ENCODE measurements around the gene DCD. TPM values are rescaled to one million over a fixed set of nuclear protein-coding genes. Genes with fewer than 3 reads are reported as not detected.

DCD gene
- total RNA-seq, 1 donor from 2014 or later = not detected

GRCh38 chr12:54601841-54602240 lies 46.3 kb downstream of the DCD start:
- no peak for DNase-seq (ENCODE audit: low read depth)
- Histone ChIP-seq H3K4me3 (ENCODE audit: low read depth, low read length) (no peak overlapping the region), H3K36me3 (ENCODE audit: control insufficient read depth, insufficient read depth, low read length) (no peaks in the 10 kb centered on the region), H3K27me3 (ENCODE audit: control insufficient read depth, insufficient read depth, low read length) (no peaks in the 10 kb centered on the region)
- no peak for TF ChIP-seq CTCF (IDR thresholded peaks at IDR 0.05; ENCODE audit: insufficient read depth, low read length, poor library complexity, severe bottlenecking)

- no peaks in the 10 kb centered on the region for H3K27me3 ChIP-seq (ENCODE audit: control insufficient read depth, insufficient read depth, low read length)
- DNase-seq (ENCODE audit: low read depth) = no peak
- TF ChIP-seq CTCF (IDR thresholded peaks at IDR 0.05; ENCODE audit: insufficient read depth, low read length, poor library complexity, severe bottlenecking) = no peak
- H3K4me3 ChIP-seq (ENCODE audit: low read depth, low read length) = no peak overlapping the region
- no peaks in the 10 kb centered on the region for H3K36me3 ChIP-seq (ENCODE audit: control insufficient read depth, insufficient read depth, low read length)
Observed at GRCh38 chr12:54598970-54599369, 49.2 kb downstream of the DCD start.

- no peak for DNase-seq (ENCODE audit: low read depth)
- no peaks in the 10 kb centered on the region for H3K27me3 ChIP-seq (ENCODE audit: control insufficient read depth, insufficient read depth, low read length)
- no peaks in the 10 kb centered on the region for H3K36me3 ChIP-seq (ENCODE audit: control insufficient read depth, insufficient read depth, low read length)
- peak; percentile 88 for TF ChIP-seq CTCF (IDR thresholded peaks at IDR 0.05; ENCODE audit: insufficient read depth, low read length, poor library complexity, severe bottlenecking)
- H3K4me3 ChIP-seq (ENCODE audit: low read depth, low read length) = no peak overlapping the region
Observed at GRCh38 chr12:54596526-54596946, 51.6 kb downstream of the DCD start.

GRCh38 chr12:54595471-54595870 lies 52.7 kb downstream of the DCD start:
- no peak overlapping the region for H3K4me3 ChIP-seq (ENCODE audit: low read depth, low read length)
- DNase-seq (ENCODE audit: low read depth) = no peak
- no peaks in the 10 kb centered on the region for H3K27me3 ChIP-seq (ENCODE audit: control insufficient read depth, insufficient read depth, low read length)
- H3K36me3 ChIP-seq (ENCODE audit: control insufficient read depth, insufficient read depth, low read length) = no peaks in the 10 kb centered on the region
- TF ChIP-seq CTCF (IDR thresholded peaks at IDR 0.05; ENCODE audit: insufficient read depth, low read length, poor library complexity, severe bottlenecking) = no peak

Other genes starting within 250 kb of the DCD start
- 109 and 120 TPM in 2 replicates for gene ITGA5, start 229.1 kb downstream of the DCD start, total RNA-seq
- 0.34 and 1.8 TPM in 2 replicates for gene GTSF1, start 174.8 kb downstream of the DCD start, total RNA-seq
- gene NCKAP1L, start 150.6 kb downstream of the DCD start, total RNA-seq = not detected in 2 replicates
- 0.75 and 1.8 TPM in 2 replicates for gene PDE1B, start 98.8 kb downstream of the DCD start, total RNA-seq
- 2.4 and 3.4 TPM in 2 replicates for gene PPP1R1A, start 59.7 kb downstream of the DCD start, total RNA-seq
- not detected in 2 replicates for gene LACRT, start 13.5 kb downstream of the DCD start, total RNA-seq
- gene MUCL1, start 206.2 kb upstream of the DCD start, total RNA-seq = not detected in 2 replicates